Measurements from ENCODE around the gene PTH1R. TPM values are rescaled to one million over a fixed set of nuclear protein-coding genes. Genes with fewer than 3 reads are reported as not detected.
"Not testable (repeated sequence)": the region's sequence is repeated elsewhere in the genome, so short reads cannot be mapped to it uniquely, and the experiment has no call there.

Gene PTH1R
- total RNA-seq, 1 experiment from 2014 or later, result 32.3 TPM

DNA sequence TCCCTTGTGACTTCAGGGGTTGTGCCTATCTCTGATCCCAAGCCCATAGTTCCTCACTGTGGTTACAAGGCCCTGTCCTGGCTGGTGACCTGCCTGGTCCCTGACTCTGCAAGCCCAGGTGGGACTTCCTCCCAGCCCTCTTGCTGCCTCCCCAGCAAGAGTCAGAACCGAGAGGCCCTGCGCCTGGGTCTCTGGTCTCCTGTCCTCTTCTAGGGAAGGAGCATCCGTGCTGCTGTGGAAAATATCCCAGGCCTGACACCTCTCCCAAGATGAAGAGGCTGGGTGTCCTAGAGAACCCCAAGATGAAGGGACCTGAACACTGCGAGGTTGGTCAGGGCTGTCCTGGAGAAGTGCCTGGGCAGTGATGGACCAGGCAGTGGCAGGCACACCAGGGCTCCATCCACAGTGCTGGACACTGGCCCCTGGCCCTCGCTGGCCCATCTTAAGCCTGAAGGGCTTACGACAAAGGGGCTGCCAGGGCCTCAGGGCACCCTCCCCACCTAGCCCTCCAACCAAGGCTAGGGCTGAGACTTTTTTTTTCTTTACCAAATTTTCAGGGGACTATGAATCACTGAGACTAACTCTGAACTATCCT, 32.7 kb downstream of the PTH1R start:
- peak; percentile 42 for DNase-seq
- Histone ChIP-seq H3K27me3 (ENCODE audit: control insufficient read depth, insufficient read depth, low read length) (no peaks in the 10 kb centered on the region), H3K4me3 (ENCODE audit: insufficient read depth, low read depth, low read length) (no peak overlapping the region), H3K36me3 (replicated peaks; ENCODE audit: control insufficient read depth, insufficient read depth, low read length) (no peaks in the 10 kb centered on the region)

DNA sequence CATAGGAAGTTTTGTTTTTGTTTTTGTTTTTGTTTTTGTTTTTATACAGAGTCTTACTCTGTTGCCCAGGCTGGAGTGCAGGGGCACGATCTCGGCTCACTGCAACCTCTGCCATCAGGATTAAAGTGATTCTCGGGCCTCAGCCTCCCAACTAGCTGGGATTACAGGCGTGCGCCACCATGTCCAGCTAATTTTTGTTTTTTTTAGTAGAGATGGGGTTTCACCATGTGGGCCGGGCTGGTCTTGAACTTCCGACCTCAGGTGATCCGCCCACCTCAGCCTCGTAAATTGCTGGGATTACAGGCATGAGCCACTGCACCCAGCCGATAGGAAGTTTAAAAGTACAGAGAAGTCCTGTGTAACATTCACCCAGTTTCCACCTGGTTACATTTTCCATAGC, 33.4 kb downstream of the PTH1R start:
- not testable (repeated sequence) for H3K36me3 ChIP-seq (replicated peaks; ENCODE audit: control insufficient read depth, insufficient read depth, low read length); H3K27me3 ChIP-seq (ENCODE audit: control insufficient read depth, insufficient read depth, low read length); H3K4me3 ChIP-seq (ENCODE audit: insufficient read depth, low read depth, low read length); DNase-seq

DNA sequence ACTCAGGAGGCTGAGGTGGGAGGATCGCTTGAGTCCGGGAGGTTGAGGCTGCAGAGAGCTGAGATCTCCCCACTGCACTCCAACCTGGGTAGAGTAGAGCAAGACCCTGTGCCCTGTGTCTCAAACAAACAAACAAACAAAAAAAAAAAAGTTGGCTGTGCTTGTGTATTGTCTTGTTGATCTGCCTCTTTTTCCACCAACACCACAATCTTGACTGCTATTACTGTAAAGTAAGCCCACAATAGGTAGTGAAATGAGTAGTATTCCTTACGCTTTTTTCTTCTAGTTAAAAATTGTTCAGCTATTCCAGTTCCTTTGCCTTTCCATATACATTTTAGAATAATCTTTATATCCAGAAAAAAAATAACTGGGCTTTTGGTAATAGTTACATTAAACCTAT, 35.5 kb downstream of the PTH1R start:
- DNase-seq, result no peak
- Histone ChIP-seq H3K36me3 (replicated peaks; ENCODE audit: control insufficient read depth, insufficient read depth, low read length) (no peaks in the 10 kb centered on the region), H3K4me3 (ENCODE audit: insufficient read depth, low read depth, low read length) (no peak overlapping the region), H3K27me3 (ENCODE audit: control insufficient read depth, insufficient read depth, low read length) (no peaks in the 10 kb centered on the region)

DNA sequence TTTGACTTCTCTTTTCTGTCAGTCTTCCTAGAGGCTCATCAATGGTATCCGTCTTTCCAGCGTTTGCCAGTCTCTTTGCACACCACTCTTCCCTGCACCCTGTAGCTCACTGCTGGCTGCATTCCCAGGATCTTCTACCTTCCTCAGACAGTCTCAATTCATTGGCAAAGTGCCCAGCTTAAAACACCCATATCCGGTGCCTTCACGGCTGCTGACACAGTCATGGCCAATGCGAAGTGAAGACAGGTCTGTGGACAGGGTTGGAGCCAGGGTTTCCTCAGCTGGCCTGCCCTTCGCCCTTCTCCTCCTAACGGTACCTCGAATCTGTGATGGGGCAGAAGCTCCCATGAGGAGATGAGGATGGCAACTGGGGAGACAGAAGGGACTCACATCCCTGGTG, 36.1 kb downstream of the PTH1R start:
- no peak for DNase-seq
- no peaks in the 10 kb centered on the region for H3K27me3 ChIP-seq (ENCODE audit: control insufficient read depth, insufficient read depth, low read length)

DNA sequence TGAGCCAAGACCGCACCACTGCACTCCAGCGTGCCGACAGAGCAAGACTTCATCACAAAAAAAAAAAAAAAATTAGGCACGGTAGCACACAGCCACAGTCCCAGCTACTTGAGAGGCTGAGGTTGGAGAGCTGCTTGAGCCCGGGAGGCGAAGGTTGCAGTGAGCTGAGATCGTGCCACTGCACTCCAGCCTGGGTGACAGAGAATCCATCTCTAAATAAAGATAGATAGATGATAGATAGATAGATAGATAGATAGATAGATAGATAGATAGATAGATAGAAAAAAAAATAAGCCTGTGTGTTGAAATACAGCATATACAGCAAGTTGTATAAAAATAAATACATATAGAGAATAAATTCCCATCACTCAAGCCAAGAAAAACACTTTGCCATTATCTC, 37.3 kb downstream of the PTH1R start:
- DNase-seq, result no peak

More for the DNA sequence above, 36.1 kb downstream of the PTH1R start:
- Histone ChIP-seq H3K4me3 (ENCODE audit: insufficient read depth, low read depth, low read length) (no peak overlapping the region), H3K36me3 (replicated peaks; ENCODE audit: control insufficient read depth, insufficient read depth, low read length) (no peaks in the 10 kb centered on the region)

DNA sequence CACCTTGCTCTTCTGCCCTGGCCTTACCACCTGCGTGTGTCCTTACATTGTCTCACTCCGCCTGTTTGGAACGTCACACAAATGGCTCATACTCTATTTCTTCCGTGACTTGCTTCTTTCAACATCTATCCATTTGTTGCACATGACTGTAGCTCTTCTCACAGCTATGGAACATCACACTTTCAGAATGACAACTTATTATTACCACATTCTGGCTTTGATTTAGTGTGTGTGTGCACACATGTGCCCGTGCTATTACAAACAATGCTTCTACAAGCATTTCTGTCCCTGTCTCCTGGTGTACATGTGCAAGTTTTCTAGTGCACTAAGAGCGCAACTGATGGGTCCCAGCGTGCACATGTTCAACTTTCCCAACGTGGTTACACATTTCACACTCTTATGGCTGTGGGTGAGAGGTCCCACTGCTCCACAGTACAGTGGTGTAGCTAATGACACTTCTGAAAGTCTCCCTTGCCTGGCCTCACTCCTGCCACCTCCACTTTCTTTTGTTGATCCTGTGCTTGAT, 37.8 kb downstream of the PTH1R start:
- H3K4me3 ChIP-seq (ENCODE audit: insufficient read depth, low read depth, low read length), result no peak overlapping the region
- peaks cover under 1% of the 10 kb centered on the region; the same call in 1 of the 2 replicates for H3K36me3 ChIP-seq (replicated peaks; ENCODE audit: control insufficient read depth, insufficient read depth, low read length)
- H3K27me3 ChIP-seq (ENCODE audit: control insufficient read depth, insufficient read depth, low read length), result no peaks in the 10 kb centered on the region
- no peak for DNase-seq

More for the DNA sequence above, 37.3 kb downstream of the PTH1R start:
- no peaks in the 10 kb centered on the region for H3K27me3 ChIP-seq (ENCODE audit: control insufficient read depth, insufficient read depth, low read length)
- H3K36me3 ChIP-seq (replicated peaks; ENCODE audit: control insufficient read depth, insufficient read depth, low read length), result no peaks in the 10 kb centered on the region; the same call in 1 of the 2 replicates
- no peak overlapping the region for H3K4me3 ChIP-seq (ENCODE audit: insufficient read depth, low read depth, low read length)

DNA sequence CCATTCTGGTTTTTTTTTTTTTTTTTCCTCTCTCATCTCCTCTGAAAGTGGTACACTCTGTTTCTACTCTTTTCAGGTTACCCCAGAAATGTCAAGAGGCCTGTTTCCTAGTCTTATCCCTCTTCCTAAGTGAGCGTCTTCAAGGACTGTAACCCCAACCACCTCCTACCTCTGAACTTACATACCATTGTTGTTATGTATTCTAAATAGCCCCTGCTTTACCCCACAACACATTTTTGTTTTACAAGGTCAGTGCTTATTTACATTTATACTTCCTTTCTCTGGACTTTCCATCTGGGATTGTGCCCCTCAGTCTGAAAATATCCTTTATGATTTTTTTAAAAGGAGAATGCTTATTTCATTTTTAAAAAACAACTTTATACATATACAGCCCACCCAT, 38.8 kb downstream of the PTH1R start:
- Histone ChIP-seq H3K36me3 (replicated peaks; ENCODE audit: control insufficient read depth, insufficient read depth, low read length) (peaks cover 9% of the 10 kb centered on the region), H3K27me3 (ENCODE audit: control insufficient read depth, insufficient read depth, low read length) (no peaks in the 10 kb centered on the region), H3K4me3 (ENCODE audit: insufficient read depth, low read depth, low read length) (no peak overlapping the region)
- no peak for DNase-seq

DNA sequence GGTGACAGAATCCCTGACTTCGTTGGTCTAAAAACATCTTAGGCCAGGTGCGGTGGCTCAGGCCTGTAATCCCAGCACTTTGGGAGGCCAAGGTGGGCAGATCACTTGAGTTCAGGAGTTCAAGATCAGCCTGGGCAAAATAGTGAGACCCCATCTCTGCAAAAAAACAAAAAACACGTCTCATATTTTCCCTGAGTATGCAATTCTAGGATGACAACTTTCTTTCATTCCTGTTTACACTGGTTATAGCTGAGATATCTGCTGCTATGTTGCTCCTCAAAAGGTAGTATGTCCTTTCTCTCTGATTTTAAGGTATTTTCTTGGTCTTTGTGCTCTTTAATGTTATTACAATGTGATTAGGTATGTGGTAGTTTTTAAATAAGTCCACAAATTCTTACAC, 39.3 kb downstream of the PTH1R start:
- Histone ChIP-seq H3K27me3 (ENCODE audit: control insufficient read depth, insufficient read depth, low read length) (no peaks in the 10 kb centered on the region), H3K36me3 (replicated peaks; ENCODE audit: control insufficient read depth, insufficient read depth, low read length) (peaks cover 11% of the 10 kb centered on the region), H3K4me3 (ENCODE audit: insufficient read depth, low read depth, low read length) (no peak overlapping the region)
- DNase-seq, result no peak

DNA sequence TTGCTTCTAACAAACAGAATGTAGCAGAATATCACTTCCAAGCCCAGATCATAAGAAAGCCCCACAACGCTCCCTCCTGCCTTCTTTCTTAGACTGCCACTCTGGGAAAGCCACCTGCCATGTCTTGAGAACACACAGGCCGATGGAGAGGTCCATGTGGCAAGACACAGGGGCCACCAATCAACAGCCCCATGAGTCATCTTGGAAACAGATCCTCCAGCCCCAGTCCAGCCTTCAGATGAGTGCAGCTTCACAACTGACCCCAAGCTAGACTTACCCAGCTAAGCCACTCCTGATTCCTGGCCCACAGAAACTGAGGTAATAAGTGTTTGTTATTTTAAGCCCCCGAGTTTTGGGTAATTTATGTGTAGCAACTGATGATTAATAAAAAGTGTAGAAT, 39.7 kb downstream of the PTH1R start:
- Histone ChIP-seq H3K36me3 (replicated peaks; ENCODE audit: control insufficient read depth, insufficient read depth, low read length) (peaks cover 16% of the 10 kb centered on the region), H3K27me3 (ENCODE audit: control insufficient read depth, insufficient read depth, low read length) (no peaks in the 10 kb centered on the region), H3K4me3 (ENCODE audit: insufficient read depth, low read depth, low read length) (no peak overlapping the region)
- no peak for DNase-seq

DNA sequence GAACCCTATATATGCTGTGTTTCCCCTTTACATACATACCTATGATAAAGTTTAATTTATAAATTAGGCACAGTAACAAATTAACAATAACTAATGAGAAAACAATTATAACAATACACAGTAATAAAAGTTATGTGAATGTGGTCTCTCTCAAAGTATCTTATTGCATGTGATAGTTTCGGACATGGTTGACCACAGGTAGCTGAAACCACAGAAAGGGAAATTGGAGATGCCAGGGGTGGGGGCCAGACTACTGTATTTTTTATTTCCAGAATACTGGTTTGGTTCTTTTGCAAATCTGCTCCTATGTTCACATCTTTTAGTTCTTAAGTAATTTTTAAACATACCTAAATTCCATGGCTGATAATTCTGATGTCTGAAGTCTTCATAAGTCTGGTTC, 40.7 kb downstream of the PTH1R start:
- no peak for DNase-seq
- Histone ChIP-seq H3K4me3 (ENCODE audit: insufficient read depth, low read depth, low read length) (no peak overlapping the region), H3K36me3 (replicated peaks; ENCODE audit: control insufficient read depth, insufficient read depth, low read length) (peaks cover 22% of the 10 kb centered on the region), H3K27me3 (ENCODE audit: control insufficient read depth, insufficient read depth, low read length) (no peaks in the 10 kb centered on the region)

DNA sequence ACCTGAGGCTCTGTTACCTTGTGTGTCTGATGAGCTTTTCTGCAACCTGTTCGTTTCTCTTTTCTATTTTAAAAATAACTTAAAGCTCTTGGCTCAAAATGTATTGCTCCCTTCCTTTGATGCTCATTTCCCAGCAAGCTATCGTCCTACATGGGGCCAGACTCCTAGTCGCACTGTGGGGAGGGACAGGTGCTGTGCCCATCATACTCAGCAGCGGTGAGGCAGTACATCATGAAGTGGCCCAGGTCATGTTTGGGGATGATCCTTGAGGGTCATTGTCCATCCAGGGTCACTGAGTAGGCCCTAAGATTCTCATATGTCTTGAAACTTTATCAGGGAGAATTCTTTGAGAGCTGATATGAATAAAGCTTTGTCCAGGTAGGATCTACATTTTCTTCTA, 41.1 kb downstream of the PTH1R start:
- H3K36me3 ChIP-seq (replicated peaks; ENCODE audit: control insufficient read depth, insufficient read depth, low read length), result peaks cover 24% of the 10 kb centered on the region

DNA sequence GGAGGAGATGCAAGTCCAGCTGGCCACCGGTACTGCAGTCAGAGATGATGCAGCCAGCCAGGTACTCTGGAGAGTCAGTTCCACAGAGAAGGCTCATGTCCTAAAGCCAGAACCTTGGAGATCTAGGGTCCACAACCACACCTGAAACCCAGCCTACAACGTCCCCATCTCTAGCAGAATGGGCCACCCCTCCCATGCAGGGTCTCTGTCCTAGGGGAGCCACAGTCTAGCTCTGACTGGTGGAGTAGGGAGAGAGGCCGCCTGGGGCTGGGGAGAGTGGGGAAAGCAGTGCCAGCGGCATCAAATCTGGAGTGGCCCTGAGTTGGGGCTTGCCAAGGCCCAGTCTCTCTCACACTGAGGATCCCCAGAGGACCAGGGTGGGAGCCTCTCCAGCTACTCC, 43.5 kb downstream of the PTH1R start:
- Histone ChIP-seq H3K36me3 (replicated peaks; ENCODE audit: control insufficient read depth, insufficient read depth, low read length) (peaks cover 35% of the 10 kb centered on the region), H3K4me3 (ENCODE audit: insufficient read depth, low read depth, low read length) (no peak overlapping the region), H3K27me3 (ENCODE audit: control insufficient read depth, insufficient read depth, low read length) (no peaks in the 10 kb centered on the region)
- no peak for DNase-seq

More for the DNA sequence above, 41.1 kb downstream of the PTH1R start:
- no peak overlapping the region for H3K4me3 ChIP-seq (ENCODE audit: insufficient read depth, low read depth, low read length)
- no peaks in the 10 kb centered on the region for H3K27me3 ChIP-seq (ENCODE audit: control insufficient read depth, insufficient read depth, low read length)
- no peak for DNase-seq

DNA sequence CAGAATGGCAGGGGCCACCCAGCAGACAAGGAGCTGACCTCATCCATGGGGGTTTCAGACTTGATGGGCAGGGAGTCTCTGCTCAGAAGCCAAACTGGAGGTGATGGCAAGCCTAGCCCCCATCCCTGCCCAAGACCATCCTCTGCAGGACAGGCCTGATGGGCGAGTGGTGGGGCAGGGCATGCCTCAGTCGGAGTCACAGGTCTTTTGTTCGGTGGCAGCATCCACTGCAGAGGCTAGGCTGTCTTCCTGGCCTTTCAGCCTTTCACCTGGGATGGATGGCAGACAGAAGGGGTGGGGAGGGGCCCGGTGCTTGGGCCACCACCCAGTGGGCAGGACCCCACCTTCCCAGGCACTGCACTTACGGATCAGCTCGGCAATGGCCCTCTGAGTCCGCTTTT, 44.4 kb downstream of the PTH1R start:
- Histone ChIP-seq H3K36me3 (replicated peaks; ENCODE audit: control insufficient read depth, insufficient read depth, low read length) (peaks cover 37% of the 10 kb centered on the region), H3K27me3 (ENCODE audit: control insufficient read depth, insufficient read depth, low read length) (no peaks in the 10 kb centered on the region), H3K4me3 (ENCODE audit: insufficient read depth, low read depth, low read length) (no peak overlapping the region)
- no peak for DNase-seq

DNA sequence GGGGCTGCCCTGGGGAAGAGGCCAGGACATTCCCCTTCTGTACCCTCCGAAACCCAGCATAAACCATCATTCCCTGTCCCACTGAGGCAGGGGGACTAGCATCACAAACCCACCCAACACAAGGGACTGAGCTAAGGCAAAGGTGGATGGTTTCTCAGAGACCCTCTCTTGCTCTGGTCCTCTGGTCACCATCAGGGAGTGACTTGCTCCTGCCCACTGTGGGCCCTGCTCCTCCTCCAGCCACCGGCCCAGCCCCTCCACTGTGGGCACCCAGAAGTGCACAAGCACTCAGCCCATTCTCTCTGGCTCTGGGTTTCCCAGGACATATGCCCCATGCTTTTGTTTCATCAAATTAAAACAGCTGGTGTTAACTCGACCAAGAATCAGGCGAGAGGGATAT, 44.9 kb downstream of the PTH1R start:
- H3K4me3 ChIP-seq (ENCODE audit: insufficient read depth, low read depth, low read length), result no peak overlapping the region
- DNase-seq, result no peak
- peaks cover 38% of the 10 kb centered on the region for H3K36me3 ChIP-seq (replicated peaks; ENCODE audit: control insufficient read depth, insufficient read depth, low read length)
- H3K27me3 ChIP-seq (ENCODE audit: control insufficient read depth, insufficient read depth, low read length), result no peaks in the 10 kb centered on the region

DNA sequence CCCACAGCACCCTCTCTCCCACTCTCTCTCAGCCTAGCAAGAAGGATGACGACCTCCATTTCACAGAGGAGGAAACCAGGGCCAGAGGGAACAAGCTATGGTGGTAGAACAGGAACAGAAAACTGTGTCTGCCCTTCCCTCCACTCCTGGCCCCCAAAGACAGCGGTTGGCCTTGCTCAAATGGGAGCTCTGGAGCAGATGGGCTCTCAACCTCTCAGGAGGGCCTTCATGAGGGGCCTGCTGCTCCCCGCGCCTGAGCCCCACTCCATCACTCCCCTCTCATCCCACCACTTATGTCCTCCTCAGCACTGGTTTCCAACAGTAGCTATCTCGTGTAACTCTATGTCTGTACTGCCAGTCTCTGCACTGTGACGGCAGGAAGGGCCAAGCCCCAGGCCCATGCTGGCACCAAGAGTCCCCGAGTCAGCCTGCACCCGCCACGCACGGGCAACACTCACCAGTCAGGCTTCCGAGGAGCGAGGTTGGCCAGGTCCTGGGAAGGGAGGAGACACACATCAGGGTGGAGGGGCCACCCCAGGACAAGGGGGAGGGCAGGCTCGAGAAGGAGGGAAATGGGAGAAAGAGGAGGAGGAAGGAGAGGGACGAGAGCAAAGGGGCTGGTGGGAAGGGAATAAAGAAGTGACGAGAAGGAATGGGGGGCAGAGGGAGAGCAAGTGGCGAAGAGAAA, 45.5 kb downstream of the PTH1R start:
- no peaks in the 10 kb centered on the region for H3K27me3 ChIP-seq (ENCODE audit: control insufficient read depth, insufficient read depth, low read length)
- DNase-seq, result no peak
- no peak overlapping the region for H3K4me3 ChIP-seq (ENCODE audit: insufficient read depth, low read depth, low read length)
- peaks cover 41% of the 10 kb centered on the region for H3K36me3 ChIP-seq (replicated peaks; ENCODE audit: control insufficient read depth, insufficient read depth, low read length)

Measured in H7 (cell line).